Calu3 (cell line): ENCODE results near the gene PLXNA2. TPM values are rescaled to one million over a fixed set of nuclear protein-coding genes. Genes with fewer than 3 reads are reported as not detected.

ENCODE experiments used
- Bru-seq: library from RNA; stranded (reverse); fragments of 400-500 nt; gene quantifications from one replicate; lab custom pipeline; 2021; lab: Mats Ljungman, UMichigan
- BruChase-seq, 2 experiments: library from RNA; stranded (reverse); fragments of 400-500 nt; gene quantifications; one replicate each; lab custom pipeline; 2021; lab: Mats Ljungman, UMichigan
- BruUV-seq: library from RNA; stranded (reverse); fragments of 400-500 nt; replicated peaks from 2 replicates; lab custom pipeline; 2021; lab: Mats Ljungman, UMichigan
- CTCF ChIA-PET: fragments of 300-600 bp; sonication (Branson Sonifier 250); formaldehyde crosslinking; loops from one replicate; lab custom pipeline; 2022; ENCODE audit warnings: antibody characterized with exemption; lab: Charles Lee
- DNase-seq: peaks from one replicate; pipeline ENCODE4 v3.0.0; 2022
- H3K27ac Mint-ChIP-seq: one replicate; pipeline ENCODE4 v1.8.0; 2022; ENCODE audit warnings: mixed read lengths; ENCODE audit not compliant: unreplicated experiment
- H3K27me3 Mint-ChIP-seq: one replicate; pipeline ENCODE4 v1.8.0; 2022; ENCODE audit warnings: mixed read lengths; ENCODE audit not compliant: unreplicated experiment
- H3K36me3 Mint-ChIP-seq: one replicate; pipeline ENCODE4 v1.8.0; 2022; ENCODE audit warnings: mild to moderate bottlenecking, moderate library complexity, mixed read lengths; ENCODE audit not compliant: insufficient read depth, unreplicated experiment
- H3K4me1 Mint-ChIP-seq: one replicate; pipeline ENCODE4 v1.8.0; 2022; ENCODE audit warnings: mild to moderate bottlenecking, low read depth, mixed read lengths; ENCODE audit not compliant: unreplicated experiment
- H3K4me3 Mint-ChIP-seq: one replicate; pipeline ENCODE4 v1.8.0; 2022; ENCODE audit warnings: mild to moderate bottlenecking, low read depth, moderate library complexity, mixed read lengths; ENCODE audit not compliant: unreplicated experiment
- H3K9me3 Mint-ChIP-seq: one replicate; pipeline ENCODE4 v1.8.0; 2022; ENCODE audit warnings: low read depth, mixed read lengths; ENCODE audit not compliant: unreplicated experiment
- CTCF ChIP-seq: fragments of 200-600 bp; IDR thresholded peaks from one replicate; pipeline ENCODE4 v1.8.0; 2022; ENCODE audit warnings: antibody characterized with exemption; ENCODE audit not compliant: unreplicated experiment
- intact Hi-C: fragments of 100-400 bp; cut with micrococcal nuclease; formaldehyde crosslinking; loops from one replicate; pipeline ENCODE4 v1.10.0; 2022; ENCODE audit not compliant: unreplicated experiment
- long read RNA-seq: library from polyadenylated mRNA; stranded (forward); transcript quantifications from one replicate; pipeline ENCODE4 v2.0.0, GENCODE V29; 2022
- total RNA-seq: library from RNA; stranded (reverse); gene quantifications from 2 replicates; pipeline ENCODE4 v1.2.3, GENCODE V29; 2022

The PLXNA2 gene, protein sequence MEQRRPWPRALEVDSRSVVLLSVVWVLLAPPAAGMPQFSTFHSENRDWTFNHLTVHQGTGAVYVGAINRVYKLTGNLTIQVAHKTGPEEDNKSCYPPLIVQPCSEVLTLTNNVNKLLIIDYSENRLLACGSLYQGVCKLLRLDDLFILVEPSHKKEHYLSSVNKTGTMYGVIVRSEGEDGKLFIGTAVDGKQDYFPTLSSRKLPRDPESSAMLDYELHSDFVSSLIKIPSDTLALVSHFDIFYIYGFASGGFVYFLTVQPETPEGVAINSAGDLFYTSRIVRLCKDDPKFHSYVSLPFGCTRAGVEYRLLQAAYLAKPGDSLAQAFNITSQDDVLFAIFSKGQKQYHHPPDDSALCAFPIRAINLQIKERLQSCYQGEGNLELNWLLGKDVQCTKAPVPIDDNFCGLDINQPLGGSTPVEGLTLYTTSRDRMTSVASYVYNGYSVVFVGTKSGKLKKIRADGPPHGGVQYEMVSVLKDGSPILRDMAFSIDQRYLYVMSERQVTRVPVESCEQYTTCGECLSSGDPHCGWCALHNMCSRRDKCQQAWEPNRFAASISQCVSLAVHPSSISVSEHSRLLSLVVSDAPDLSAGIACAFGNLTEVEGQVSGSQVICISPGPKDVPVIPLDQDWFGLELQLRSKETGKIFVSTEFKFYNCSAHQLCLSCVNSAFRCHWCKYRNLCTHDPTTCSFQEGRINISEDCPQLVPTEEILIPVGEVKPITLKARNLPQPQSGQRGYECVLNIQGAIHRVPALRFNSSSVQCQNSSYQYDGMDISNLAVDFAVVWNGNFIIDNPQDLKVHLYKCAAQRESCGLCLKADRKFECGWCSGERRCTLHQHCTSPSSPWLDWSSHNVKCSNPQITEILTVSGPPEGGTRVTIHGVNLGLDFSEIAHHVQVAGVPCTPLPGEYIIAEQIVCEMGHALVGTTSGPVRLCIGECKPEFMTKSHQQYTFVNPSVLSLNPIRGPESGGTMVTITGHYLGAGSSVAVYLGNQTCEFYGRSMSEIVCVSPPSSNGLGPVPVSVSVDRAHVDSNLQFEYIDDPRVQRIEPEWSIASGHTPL (N-terminal part only)
- total RNA-seq (16.2 and 21.9 TPM in 2 replicates), Bru-seq, nascent RNA (percentile 57 among the genes with signal in this experiment), BruChase-seq, experiment 1, labeled RNA remaining after a 6-hour chase (percentile 47 among the genes with signal in this experiment), BruChase-seq, experiment 2, labeled RNA remaining after a 2-hour chase (percentile 41 among the genes with signal in this experiment)
- long read RNA-seq, full-length matches to known transcripts: 2 of 7 reads
- long read RNA-seq, partial matches to known transcripts: 2 of 7 reads
- long read RNA-seq, other reads (novel, unspliced or antisense): 3 of 7 reads

DNA sequence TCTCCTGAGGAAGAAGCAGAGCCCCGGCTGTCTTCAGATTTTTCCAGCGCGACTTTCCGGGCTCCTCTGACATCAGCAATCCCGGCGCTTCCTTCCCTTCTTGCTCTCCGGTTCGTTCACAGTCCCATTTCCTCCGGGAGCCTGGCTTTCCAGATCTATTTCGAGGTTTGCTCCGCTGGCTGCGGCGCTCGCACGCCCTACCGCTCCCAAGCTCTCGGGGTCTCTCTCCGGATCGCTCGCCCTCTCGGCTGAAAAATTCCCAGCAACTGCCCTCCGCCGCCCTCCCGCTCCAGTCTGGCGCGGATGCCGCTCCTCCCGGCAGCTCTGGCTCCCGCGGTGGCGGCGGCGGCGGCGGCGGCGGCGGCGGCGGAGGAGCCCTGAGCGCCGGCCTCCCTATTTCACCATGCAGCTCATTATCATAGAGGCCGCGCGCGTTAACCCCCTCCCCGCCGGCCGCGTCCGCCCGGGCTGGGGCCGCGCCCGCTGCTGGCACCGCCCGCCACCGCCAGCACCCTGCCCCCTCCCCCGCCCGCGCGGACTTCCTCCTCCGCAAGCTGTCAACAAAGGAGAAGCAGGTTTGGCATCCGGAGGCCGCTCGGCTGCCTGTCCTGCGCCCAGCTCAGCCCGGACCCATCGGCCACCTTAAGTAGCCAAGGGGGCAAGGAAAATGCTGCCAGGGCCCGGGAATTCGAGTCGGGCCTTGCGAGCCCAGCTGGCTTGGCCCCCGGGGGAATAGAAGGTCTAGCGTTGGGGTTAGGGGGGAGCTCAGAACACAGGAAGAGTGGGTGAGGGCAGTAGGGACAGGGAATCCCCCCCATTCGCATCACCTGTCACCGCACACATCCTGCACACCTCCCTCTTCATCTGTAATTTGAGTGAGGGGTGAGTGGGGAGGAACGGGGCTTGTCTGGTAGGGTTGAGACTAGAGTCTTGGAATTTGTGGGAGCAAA, at the start of gene PLXNA2:
Gene PLXNA2 (minus strand): TSS at position 418 of the 950 bp plus-strand sequence. CDS start 26,462 bp downstream, outside the sequence.
- TF ChIP-seq CTCF: no peak
- no TSS peak for BruUV-seq
- intact Hi-C loops: no loop called here

GRCh38 chr1:208292908-208293307, 48.7 kb upstream of the PLXNA2 start:
- H3K4me3 Mint-ChIP-seq: no peak overlapping the region
- BruUV-seq: no TSS peak
- peaks cover 90% of the 10 kb centered on the region for H3K27me3 Mint-ChIP-seq
- DNase-seq: no peak
- no peaks in the 10 kb centered on the region for H3K9me3 Mint-ChIP-seq
- H3K27ac Mint-ChIP-seq: no peak overlapping the region
- H3K4me1 Mint-ChIP-seq: no peaks in the 10 kb centered on the region
- intact Hi-C loops: no loop called here
- no peaks in the 10 kb centered on the region for H3K36me3 Mint-ChIP-seq
- no peak for TF ChIP-seq CTCF
- CTCF ChIA-PET: interaction anchor here (0.5 kb wide), 1 partner anchor 409 kb away, joined by 3 read pairs; no protein-coding TSS in a partner anchor

More for the DNA sequence above, at the start of gene PLXNA2:
- peak; percentile 91 for DNase-seq
- Mint-ChIP-seq H3K9me3 (no peaks in the 10 kb centered on the region), H3K4me1 (peaks cover 28% of the 10 kb centered on the region), H3K27me3 (peaks cover 10% of the 10 kb centered on the region), H3K27ac (peak within 1 kb of the TSS; percentile 25), H3K36me3 (peaks cover 22% of the 10 kb centered on the region), H3K4me3 (peak within 1 kb of the TSS; percentile 93)
- CTCF ChIA-PET: interaction anchor here (0.6 to 5.4 kb wide), 25 partner anchors 8 to 359 kb away, joined by 3 to 131 read pairs (median 5); no protein-coding TSS in a partner anchor

GRCh38 chr1:208291923-208292711, 47.9 kb upstream of the PLXNA2 start:
- no peak overlapping the region for H3K4me3 Mint-ChIP-seq
- no peaks in the 10 kb centered on the region for H3K36me3 Mint-ChIP-seq
- H3K27ac Mint-ChIP-seq: no peak overlapping the region
- no peak for TF ChIP-seq CTCF
- no peak for DNase-seq
- intact Hi-C loops: no loop called here
- no TSS peak for BruUV-seq
- CTCF ChIA-PET: interaction anchor here (0.6 kb wide), 1 partner anchor 271 kb away, joined by 3 read pairs; no protein-coding TSS in a partner anchor
- H3K27me3 Mint-ChIP-seq: peaks cover 90% of the 10 kb centered on the region
- no peaks in the 10 kb centered on the region for H3K9me3 Mint-ChIP-seq
- H3K4me1 Mint-ChIP-seq: no peaks in the 10 kb centered on the region
